Subcutaneous adipose tissue (tissue), 4 donors: Measurements from ENCODE around the gene PDE4B. TPM values are rescaled to one million over a fixed set of nuclear protein-coding genes. Genes with fewer than 3 reads are reported as not detected.

Experiments used
- total RNA-seq, 4 donors: library from RNA; depleted of rRNA; stranded (reverse); fragments of >200 nt; gene quantifications; one replicate each; pipeline ENCODE4 v1.1.0, GENCODE V29; 2016
- TF ChIP-seq, protein P1 (sequence below): fragments of 450-650 bp; IDR thresholded peaks from one replicate; pipeline ENCODE4 v1.5.1; 2016; ENCODE audit warnings: low read depth, mild to moderate bottlenecking, control low read depth, antibody characterized with exemption, moderate library complexity

The PDE4B gene
- total RNA-seq, 4 donors from 2014 or later, result 8.5 to 31.8 (median 15.5) TPM

DNA sequence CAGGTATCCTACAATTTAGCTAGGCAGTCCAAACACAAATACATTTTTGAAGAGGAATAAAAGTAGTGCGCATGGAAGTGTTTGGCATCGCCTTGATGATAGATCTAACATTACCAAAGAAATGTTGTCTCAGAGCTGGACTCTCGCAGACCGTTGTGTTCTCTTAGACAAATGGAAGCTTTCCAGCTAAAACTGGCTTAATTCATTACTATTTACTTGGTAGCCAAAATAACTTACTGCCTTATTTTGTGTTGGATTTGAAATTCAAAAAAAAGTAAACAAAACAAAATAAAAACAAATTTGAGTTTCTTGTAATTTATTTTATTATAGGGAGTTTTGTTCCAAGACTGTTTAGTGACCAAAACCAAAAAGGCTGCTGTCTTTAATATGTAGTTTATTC is 51.6 kb downstream of the PDE4B start:
- TF ChIP-seq, protein P1, sequence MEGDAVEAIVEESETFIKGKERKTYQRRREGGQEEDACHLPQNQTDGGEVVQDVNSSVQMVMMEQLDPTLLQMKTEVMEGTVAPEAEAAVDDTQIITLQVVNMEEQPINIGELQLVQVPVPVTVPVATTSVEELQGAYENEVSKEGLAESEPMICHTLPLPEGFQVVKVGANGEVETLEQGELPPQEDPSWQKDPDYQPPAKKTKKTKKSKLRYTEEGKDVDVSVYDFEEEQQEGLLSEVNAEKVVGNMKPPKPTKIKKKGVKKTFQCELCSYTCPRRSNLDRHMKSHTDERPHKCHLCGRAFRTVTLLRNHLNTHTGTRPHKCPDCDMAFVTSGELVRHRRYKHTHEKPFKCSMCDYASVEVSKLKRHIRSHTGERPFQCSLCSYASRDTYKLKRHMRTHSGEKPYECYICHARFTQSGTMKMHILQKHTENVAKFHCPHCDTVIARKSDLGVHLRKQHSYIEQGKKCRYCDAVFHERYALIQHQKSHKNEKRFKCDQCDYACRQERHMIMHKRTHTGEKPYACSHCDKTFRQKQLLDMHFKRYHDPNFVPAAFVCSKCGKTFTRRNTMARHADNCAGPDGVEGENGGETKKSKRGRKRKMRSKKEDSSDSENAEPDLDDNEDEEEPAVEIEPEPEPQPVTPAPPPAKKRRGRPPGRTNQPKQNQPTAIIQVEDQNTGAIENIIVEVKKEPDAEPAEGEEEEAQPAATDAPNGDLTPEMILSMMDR, result no peak

DNA sequence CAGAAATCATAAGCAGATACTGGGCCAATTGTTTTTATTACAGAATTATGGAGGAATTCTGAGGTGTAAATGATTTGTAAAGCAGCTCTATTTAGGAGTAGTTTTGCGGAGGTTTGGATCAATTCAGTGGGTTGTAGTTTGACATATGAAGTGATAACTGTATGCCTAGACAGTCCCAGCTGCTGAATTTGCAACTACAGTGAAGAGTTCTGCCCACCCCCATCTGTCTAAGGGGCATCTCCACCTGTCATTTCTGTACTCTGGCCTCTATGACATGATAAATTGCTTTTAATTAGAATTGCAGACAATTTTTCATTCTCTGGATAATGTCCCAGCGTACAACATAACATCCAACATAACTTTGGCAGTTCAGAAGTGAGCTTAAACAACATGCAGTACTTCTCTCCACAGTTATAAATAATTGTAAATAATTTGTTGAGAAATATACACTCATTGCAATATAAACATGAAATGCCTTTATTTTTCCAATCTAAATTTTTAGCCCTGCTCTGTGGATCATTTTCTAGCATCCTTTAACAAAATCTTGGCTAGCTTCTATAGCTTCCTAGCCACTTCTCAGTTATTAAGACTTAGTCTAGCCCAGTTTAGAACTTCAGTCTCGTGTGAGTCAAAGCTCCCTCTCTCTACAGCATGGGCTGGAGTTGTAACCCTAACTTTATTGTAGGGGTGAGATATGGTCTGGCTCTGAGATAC is 52.3 kb downstream of the PDE4B start:
- TF ChIP-seq, protein P1, result no peak

DNA sequence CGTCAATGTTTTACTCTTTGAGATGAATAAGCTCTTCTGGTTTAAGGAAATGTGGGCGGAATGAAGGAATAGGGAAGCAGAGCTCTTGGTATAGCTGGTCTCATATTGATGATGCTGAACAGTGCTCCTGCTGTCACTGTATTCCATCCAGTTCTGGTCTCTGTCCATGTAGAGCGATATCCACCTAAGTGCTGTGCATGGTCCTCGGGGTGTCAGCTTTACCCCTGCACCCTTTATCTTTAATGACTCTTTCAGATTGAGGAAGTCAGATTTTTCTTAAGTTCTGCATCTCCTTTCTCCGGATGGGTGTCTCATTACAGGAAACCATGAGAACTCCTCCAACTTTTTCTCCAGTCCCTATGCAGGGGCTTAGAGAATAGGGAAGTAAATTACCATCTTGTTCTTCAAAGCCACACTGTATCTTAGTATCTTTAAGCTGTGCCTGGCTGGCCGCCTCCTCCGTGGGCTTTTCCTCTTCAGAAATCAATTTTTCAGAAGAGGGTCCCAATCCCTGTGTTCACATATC is 52.9 kb downstream of the PDE4B start:
- TF ChIP-seq, protein P1, result no peak

DNA sequence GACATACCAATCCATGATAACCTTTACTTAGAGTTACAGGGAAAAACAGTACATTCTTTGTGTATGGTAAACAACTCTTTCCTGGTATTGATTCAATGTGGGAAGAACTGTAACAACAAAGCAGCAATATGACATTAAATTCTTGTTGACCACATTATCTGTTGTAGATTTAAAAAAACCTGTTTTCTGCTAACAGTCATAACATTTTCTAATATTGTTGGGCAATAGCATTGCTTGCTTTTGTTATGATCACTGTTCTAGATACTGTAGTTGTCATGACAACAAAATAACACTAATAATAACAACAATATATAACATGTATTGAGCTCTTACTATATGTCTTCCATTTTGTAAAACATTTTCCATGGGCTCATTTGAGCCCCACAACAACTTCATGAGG is 54.2 kb downstream of the PDE4B start:
- TF ChIP-seq, protein P1, result no peak

DNA sequence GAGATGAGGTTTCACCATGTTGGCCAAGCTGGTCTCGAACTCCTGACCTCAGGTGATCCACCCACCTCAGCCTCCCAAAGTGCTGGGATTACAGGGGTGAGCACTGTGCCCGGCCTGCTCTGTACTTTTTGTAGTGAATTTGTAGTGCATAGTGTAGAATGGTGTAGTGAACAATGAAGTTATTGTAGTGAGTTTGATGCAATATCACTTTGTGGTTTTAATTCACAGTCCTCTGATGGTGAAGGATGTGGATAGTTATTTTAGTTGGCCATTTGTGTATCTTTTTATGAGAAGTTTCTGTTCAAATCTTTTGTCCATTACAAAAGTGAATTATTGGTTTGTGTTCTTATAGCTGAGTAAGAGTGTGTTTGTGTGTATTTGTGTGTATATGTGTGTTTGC is 57.6 kb downstream of the PDE4B start:
- TF ChIP-seq, protein P1, result no peak

DNA sequence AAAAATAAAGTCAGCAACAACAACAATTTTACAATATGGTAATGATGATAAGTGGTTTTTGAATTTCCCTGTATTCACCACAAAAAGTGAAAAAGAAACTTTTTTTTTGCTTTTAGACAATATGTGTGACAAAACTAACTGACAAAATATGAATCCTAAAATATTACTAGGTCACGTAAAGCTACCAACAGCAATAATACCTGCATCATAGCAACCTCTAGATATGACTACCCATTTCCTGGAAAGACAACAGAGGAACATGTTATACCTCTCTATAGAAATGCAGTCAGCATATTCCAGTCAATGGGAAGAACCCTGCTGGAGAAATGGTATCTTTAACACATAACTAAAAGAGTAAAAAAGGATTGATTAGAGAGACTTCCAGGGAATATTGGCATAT is 73.7 kb downstream of the PDE4B start:
- TF ChIP-seq, protein P1, result no peak

DNA sequence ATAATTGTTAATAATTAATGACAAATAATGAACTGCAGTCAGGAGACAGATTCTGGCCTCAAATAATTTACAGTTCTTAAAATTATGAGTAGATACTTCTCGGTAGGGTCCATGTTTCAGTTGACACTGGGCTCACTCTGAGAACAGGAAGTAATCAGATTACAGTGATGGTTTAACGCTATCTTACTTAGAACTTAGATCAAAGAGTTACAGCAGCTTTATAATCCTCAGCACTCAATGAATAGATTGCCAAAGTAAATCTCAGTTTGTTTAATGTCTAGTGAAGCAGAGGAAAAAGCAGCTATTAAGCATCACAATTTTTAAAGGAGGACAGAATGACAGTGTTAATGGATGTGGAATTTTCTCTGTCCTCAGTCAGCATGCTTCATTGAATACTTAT is 79.6 kb downstream of the PDE4B start:
- TF ChIP-seq, protein P1, result no peak
